ENCODE measurements around the gene SLC25A33.

- no peak for TF ChIP-seq CTCF (IDR thresholded peaks at IDR 0.05)
- TF ChIP-seq MLX (CRISPR knock-in tag; IDR thresholded peaks at IDR 0.05) = no peak
- TF ChIP-seq SOX15 (CRISPR knock-in tag; IDR thresholded peaks at IDR 0.05) = no peak
- no peak for TF ChIP-seq GTF2I (CRISPR knock-in tag; conservative IDR thresholded peaks at IDR 0.05)
Observed at GRCh38 chr1:9607352-9607751, 68.1 kb downstream of the SLC25A33 start.

Measured in WTC11 (cell line).